ENCODE measurements around the gene ABR.

DNA sequence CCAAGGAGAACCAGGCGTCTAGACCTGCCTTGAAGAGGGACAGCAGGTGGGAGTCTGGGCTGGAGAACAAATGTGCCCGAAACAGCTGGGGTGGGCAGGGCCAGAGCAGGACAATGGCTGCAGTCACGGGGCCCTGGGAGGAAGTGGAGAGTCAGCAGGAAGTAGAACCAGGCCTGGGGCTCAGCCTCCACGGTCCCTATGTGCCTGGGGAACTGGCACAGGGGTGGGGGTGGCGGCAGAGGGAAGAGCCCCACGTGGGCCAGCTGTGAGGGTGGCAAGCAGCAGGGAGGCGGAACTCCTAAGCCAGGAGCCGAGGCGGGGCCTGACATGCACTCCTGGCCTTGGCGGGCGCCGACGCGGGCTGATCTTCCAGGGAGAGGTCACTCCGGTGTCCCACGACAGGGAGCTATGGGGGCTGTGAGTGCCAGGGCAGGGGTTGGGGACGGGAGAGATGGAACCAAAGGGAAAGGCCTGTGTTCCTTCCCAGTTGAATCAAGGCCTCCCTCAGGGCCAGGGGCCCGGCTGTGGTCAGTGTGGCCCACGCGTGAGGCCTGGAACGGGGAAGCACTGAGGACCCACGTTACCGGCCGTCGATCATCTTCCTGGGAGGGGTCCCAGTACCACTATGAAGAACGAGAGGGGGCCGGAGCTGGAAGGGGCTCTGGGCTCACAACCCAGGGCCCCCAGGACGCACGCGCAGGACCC lies 140.1 kb downstream of the ABR start:
- TF ChIP-seq EZH2 (IDR thresholded peaks at IDR 0.05; ENCODE audit: insufficient read depth, low read length) = no peak
- TF ChIP-seq, protein P1, sequence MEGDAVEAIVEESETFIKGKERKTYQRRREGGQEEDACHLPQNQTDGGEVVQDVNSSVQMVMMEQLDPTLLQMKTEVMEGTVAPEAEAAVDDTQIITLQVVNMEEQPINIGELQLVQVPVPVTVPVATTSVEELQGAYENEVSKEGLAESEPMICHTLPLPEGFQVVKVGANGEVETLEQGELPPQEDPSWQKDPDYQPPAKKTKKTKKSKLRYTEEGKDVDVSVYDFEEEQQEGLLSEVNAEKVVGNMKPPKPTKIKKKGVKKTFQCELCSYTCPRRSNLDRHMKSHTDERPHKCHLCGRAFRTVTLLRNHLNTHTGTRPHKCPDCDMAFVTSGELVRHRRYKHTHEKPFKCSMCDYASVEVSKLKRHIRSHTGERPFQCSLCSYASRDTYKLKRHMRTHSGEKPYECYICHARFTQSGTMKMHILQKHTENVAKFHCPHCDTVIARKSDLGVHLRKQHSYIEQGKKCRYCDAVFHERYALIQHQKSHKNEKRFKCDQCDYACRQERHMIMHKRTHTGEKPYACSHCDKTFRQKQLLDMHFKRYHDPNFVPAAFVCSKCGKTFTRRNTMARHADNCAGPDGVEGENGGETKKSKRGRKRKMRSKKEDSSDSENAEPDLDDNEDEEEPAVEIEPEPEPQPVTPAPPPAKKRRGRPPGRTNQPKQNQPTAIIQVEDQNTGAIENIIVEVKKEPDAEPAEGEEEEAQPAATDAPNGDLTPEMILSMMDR (IDR thresholded peaks at IDR 0.05; ENCODE audit: insufficient read depth, low read depth, low read length) = no peak

All from astrocyte (in vitro differentiated cells and primary cell).